Stimulated activated CD4-positive, alpha-beta T cell treated with anti-CD3 and anti-CD28 coated beads, Interleukin-12 subunit alpha, Interleukin-12 subunit beta, amount 100 ng/mL, for 48 hours (primary cell): Measurements from ENCODE around the gene PHACTR1.

Experiments used
- DNase-seq, 3 donors: peaks; one replicate each; pipeline ENCODE4 v3.0.0-alpha.2; 2020; ENCODE audit warnings: low read depth in 2 of 3, low spot score in 1 of 3

The PHACTR1 gene

DNA sequence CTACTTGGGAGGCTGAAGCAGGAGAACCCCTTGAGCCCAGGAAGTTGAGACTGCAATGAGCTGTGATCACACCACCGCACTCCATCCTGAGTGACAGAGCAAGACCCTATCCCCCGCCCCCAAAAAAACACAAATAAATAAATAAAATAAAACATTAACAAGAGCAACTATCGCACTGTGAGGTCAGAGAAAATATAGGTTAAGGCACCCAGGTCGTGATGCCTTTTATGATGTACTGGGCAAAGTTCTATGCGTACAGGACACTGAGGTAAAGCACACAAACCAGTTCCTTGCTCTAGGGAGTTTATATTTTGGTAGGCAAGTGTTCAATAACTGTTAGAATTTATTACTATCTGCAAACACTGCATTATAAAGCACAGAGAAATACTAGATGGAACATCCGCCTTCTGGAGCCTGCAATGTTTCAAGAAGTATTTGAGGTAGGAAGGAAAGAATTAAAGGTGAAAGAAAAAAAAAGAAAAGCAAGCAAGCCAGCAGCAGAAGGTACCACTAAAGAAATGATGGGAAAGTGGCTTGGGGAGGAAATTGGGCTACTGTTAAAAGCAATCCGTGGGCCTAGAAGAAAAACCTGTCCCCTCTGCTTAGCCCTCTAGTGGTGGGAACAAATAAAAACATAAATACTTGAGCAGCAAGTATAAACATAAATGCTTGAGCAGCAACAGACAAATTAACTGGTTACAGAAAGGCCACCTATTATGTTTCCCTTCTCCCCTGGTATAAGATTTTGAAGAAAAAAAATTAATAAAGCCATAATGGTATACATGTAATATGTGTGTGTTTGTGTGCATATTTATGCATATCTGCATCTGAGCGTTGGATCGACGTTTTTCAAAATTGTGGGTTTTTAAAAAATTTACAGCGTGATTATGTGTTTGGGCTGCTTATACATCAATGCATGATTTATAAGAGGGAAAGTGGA is 128.0 kb downstream of the PHACTR1 start:
- DNase-seq = no peak

DNA sequence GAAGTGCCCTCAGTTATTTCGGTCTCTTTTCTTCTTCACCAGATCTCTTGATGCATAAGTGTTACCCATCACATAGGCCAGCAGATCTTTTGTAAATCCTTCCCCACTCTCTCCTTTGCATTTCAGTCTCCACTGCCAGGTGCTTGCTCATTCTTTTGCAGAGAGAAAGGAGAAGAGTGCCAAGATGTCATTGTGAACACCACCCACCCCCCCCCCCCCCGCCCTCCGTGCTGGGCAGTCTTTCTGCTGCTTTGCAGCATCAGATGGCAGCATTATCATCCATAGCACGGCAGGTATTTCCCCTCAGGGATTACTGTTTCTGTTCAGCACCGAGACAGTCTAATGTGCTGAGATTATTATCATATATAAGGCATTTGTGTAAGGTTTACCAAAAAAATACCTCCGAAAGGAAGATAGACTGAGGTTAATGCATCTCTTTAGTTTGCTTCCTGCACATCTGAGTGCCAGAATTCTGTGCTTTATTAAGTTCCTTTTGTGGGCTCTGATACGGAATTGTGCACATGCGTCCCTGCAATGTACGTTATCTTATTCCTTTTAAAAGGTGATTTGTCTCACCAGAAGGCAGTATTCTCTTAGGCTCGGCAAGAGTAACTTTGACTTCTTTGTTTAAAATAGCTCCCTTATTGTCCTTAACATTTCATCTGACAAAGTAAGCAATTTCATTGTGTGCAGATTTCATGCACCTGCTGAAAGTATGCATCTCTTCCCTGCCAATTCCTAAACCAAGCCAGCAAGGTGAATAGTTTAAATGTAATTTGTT is 128.8 kb downstream of the PHACTR1 start:
- no peak for DNase-seq

DNA sequence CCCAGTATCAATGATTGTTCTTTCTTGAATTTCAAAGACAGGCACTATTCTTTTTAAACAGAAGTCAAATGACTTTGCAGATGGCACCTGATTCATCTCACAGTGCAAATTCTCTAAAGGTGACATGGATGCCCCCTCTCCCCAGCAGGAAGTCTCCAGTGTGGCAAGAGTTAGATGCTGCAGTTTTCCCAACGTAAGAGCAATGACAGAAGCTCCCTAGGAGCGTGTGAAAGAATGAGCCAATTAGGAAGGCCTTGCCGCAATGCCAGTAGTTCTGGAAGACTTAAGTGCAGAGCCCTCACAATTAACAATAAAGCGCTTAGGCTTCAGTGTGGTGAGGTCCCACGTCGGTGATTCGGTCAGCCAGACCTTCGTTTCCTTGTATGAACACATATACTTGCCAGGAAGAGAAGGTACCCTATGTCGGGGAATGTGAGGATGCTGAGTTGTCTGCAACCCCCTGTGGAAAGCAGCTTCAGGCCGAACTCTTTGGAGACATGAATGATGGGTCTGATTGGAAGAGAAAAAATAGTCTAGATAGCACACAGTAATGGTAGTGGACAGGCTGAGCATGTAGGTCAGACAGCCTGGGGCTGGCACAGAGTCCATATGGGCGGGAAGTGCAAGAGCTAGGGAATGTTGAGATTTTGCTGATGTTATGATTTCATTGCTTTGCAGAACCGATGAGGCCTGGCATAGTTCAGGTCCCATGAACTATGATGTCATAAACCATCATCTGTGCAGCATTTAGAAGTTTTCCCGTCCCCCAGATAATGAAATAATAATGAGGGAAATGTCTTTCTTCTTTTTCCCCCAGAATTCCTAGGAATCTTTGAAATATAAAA is 132.6 kb downstream of the PHACTR1 start:
- no peak for DNase-seq

DNA sequence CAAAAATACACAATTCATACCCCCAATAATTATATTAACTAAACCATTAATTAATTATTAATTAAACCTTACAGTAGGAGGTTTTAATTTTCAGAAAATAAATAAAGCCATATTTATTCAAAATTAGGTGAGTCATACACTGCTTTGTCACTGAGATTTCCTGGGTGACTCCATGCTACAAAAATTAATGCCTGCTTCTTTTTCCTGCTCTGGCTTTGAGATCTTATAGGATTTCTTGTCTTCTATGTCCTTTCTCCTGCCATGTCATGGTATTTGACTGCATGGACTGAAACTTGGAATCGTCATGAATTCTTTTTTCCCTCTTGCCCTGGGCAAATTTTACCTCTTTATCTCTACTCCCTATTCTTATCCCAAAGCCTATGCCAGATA is 133.2 kb downstream of the PHACTR1 start:
- no peak for DNase-seq

DNA sequence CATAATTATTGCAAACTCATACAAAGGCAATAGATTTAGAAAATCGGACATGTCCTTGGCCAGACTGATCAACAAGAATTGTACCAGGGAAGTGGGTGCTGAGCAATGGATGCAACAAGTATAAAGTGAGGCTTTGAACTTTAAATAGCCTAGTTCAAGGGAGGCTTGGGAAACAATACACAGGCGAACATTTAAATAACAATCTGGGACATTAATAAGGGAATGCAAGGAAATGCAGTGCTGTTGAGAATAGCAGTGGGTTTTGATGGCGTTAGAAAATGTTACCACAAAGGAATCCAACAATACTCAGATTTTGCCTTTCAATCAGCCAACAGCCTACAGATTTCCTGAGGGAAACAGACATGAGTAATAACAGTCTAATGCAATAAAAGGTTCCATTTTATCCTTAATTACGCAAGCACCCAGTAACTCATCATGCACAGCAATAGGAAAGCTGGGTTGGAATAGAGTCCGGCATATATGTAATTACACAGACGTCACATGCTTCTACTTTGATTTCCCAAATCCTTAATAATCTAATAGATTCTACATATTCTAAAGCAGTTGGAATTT is 134.6 kb downstream of the PHACTR1 start:
- DNase-seq = no peak

DNA sequence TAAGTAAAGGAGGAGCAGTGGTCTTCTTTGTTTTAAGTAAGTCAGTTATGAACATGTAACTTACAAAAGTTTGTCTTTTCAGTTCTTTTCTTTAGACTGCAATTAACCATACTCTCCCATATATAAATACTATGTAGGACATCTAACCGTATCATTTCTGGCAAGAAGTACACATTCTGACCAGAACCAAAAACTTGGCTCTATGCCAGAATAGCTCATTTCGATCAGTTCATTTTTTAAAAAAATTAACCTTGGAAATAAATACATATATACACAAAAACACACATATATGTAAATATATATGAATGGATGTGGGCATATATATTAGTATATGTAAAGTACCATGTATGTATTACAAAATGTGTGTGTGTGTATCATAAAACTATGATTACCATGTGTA is 145.0 kb downstream of the PHACTR1 start:
- DNase-seq = no peak

DNA sequence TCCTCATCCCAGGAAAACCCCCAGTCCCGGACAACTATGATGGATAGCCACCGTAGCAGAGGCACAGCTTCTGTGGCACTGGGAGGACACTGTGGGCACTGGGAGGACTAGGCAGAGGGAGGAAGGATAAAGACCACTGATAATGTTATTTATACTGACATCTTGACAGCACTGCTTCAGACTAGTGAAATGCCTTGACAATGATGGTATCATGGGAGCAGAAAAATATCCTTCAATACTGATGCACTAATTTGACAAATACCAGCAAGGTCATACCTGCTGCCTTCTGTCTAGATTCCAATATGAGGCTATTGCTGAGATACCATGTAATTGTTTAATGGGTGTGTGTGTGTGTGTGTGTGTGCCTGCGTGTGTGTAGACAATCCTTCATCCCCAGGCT is 148.6 kb downstream of the PHACTR1 start:
- DNase-seq = no peak

DNA sequence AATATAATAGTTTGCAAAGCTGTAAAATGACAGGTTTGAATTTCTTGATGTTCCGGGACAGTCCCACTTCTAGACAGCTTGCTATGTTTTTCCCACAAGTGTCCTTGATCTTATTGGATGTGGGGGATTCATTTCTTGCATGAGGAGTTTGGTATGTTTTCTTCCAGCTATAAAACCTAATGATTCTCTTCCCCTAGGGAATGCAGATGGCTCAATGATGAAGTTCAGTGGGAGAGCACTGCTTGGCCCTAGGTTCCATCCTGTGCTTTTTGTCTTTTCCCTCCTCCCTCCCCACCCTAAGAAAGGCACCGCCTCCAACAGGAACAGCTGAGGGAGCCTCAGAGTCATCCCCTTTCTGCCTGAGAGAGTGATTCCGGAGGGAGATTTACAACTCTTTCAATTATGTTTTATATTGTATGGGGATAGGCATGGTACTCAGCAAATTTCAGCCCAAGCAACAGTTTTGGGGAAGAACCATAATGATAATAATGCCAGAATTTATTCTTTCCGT is 149.2 kb downstream of the PHACTR1 start:
- no peak for DNase-seq

DNA sequence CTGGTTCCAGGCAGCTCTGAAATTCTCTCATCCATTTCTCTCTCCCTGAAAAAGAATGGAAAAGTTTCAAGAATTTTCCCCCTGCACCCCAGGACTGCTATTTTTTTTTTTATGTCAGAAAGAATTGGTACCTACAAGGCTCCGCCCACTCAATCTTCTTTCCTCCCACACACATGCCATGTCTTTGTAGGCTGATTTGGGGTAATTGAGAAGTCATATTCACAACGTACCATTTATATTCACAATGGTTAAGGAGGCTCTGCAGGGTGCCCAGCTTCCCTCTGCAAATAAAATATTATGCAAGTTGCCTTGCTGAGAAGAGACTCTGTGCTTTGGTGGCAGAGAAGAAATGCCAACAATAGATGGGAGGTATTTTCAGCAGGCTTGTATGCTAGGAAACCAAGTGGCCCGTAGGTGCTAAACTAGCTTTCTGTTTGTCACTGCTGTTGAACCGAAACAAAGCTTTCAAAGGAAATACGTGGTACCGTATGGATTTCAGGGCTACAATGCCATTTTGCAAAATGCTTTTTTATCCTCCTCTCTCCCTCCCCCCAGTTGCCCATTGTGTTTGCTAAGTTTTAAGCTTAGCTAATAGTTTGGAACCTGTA is 150.0 kb downstream of the PHACTR1 start:
- DNase-seq = no peak

DNA sequence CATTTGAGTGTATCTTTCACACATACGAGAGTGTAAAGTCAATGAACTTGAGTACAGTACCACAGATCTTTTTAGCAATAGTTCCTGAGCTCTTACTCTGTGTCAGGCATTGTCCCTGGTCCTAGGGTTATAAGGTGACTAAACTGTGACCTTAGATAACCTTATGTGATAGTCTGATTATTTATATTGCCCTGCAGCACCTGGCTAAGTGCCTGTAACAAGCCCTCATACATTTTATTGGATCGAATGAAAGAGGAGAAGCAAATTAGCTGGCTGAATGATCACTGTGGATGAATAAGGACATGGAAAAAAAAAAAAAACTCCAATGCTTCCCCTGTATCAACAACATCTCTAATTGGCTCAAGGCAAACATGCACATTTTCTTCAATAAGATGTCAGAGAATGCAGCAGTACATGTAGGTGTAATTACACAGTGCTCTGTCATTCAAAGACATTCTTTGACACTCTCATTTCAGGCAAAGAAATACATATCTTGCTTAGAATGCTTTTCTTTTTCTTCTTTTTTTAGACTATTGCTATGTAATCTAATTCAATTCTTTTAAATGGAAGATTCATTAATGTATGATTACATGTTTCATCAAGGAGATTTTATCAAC is 153.4 kb downstream of the PHACTR1 start:
- DNase-seq = no peak

DNA sequence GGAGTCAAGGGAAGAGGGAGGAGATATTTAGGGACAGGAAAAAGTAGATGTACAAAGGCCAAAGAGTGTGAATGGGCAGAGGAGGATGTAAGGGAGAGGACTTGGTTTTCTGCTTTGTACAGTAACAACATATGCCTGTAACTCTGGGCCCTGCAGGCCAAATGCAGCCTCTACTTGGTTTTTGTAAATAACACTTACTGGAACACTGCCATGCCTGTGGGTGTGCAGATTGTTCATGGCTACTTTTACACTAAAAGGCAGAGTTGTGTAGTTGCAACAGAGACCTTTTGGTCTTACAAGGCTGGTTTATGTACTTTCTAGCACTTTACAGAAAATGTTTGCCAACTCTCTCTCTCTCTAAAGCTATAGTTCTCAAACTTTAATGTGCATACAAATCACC is 157.1 kb downstream of the PHACTR1 start:
- DNase-seq = no peak

DNA sequence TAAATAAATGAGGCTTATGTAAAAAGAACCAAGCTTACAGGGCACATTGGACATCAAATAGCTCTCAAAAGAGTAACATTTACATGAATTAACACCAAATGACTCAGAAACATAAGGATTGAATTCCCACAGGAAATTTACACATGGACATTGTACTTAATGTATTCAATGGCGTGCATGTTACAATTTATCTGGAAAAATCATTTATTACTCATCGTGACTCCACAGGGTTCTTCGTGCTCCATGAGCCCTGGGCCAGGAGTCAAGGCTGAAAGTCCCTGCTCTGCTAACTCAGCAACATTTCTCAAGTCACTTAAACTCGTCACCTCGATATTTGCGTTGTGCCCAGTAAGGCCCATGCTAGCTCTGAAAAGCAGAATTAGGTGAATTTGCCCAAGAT is 158.5 kb downstream of the PHACTR1 start:
- no peak for DNase-seq

DNA sequence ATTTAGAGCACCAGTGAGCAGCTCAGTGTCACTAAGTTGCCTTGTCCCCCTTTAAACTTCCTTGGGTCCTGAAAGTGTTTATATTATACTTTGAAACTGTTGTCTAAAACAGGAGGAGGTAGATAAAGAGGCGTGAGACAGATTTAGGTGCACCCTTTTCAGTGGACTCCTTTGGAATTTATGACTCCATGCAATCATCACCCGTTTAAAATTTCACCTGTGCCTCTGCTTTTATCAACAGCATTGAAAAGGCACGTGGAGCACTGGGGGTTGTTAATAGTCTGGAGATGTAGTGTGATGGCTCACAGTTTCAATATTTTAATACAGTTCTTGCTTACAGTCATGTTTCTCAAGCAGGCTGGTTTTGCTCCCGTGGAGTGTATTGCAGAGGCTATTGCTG is 162.2 kb downstream of the PHACTR1 start:
- DNase-seq = no peak

DNA sequence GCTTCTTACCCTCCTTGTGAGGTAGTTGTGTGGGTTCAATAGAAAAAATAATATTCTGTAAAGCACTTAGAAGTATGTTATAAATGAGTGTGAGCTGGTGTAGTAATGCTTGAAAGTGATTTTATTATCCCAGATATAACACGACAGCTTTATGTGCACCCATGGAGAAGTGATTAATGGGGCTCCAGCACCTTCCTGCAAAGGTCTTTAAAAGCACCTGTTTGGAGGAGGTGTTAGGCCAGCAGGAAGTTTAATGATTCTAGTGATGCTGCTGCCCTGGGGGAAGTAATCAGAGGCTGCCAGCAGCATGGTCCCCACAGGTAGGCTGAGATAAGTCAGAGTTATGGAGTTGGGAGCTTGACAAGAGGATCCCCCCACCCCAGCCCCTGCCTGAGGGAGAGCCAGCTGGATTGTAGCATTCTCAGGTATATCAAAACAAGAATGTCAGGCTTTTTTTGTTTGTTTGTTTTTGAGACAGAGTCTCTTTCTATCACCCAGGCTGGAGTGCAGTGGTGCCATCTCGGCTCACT is 166.3 kb downstream of the PHACTR1 start:
- no peak for DNase-seq

DNA sequence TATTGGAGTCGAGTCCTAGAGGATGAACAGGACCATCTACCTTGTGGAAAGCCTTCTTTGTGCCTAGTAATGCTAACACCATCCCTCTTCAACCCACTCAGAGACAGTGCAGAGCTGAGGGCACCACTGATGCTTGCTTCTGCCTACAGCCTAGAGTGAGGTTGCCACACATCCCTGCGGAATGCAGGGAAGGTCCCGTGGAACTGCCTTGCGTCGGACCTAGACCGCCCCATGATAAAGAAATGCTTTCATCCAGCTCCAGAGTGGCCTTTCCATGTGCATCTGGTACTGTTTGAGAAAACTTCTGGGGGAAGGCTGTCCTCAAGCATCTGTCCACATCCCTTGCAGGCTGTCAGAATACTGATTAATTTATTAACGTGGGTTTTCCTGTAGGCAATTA is 168.4 kb downstream of the PHACTR1 start:
- DNase-seq = no peak

DNA sequence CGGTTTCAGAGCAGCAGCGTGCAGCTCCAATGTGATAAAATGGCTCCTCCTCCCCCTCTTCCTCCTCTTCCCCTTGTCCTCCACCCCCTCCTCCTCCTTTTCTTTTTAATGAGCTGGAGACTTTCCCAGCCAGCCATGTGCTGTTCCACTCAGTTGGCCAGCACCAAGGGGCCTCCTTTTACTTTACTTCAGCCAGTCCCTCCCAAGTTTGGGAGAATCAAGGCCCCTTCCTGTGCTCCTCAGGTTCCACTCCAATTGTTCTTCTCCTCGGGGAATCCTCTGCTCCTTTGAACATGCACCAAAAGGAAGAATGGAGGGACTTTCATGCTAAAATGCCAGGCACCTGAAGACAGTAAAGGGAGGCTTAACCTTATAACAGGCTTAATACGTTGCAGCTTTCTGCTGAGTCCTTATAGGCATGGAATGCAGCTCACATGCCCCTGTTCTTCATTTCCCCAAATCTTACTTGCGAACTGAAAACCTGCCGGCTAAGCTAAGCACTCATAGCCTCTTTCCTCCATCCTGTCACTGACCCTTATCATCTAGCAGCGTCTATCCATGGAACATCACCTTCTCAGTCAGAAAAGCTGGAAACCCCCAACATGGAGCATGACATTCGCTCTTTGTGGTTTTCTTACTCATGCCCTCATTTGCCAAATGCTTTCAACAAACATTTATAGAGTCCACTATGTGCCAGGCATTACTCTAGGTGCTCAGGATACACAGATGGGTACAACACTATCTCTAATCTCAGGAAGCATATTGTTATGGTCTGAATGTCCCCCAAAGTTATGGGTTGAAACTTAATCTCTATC is 170.6 kb downstream of the PHACTR1 start:
- no peak for DNase-seq

DNA sequence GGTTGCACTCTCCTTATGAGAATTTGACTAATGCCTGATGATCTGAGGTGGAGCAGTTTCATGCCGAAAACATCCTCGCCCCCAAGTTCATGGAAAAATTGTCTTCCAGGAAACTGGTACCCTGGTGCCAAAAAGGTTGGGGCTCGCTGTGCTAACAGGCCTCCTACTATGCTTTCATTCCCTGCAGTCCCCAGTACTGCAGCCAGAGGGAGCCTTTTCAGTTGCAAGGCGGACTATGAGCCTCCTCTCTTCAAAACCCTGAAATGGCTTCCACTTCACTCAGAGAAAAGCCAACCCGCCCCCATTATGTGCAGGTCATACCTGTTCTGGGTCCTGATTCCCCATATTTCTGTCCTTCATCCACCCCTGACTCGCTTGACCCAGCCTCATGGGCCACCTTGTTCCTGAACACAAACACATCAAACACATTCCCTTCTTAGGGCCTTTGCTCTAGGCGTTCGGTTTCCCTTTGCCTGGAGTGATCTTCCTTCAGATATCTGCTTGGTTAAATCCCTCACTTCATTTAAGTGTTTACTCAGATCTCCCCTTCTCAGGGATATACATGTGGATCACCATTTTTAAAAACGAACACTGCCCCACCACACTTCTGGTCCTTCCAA is 173.7 kb downstream of the PHACTR1 start:
- peak in 1 of 3 donors; percentile 11 for DNase-seq

DNA sequence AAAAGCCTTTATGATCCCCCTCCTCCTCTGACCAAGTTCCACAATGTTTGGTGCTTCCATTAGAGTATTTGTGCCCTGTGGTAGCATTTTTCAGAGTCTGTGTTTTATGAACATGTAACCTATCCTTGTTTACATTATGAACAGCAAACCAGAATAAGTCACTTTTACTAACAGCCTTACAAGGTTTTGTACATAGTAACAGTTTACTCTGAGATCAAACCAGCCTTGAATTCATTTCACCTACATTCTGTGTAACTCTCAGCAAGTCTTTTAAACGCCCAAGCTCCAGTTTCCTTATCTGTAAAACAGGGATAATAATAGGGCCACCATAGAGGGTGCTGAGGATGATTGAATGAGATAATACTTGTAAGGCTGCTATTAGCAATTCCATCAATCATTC is 175.0 kb downstream of the PHACTR1 start:
- DNase-seq = no peak
